Pulmonary artery endothelial cell (primary cell): ENCODE results near the gene PRICKLE3. TPM values are rescaled to one million over a fixed set of nuclear protein-coding genes. Genes with fewer than 3 reads are reported as not detected.

Experiments
- total RNA-seq: library from RNA; depleted of rRNA; stranded (reverse); fragments of >200 nt; gene quantifications from 2 replicates; pipeline ENCODE4 v1.2.3, GENCODE V29; 2014

The PRICKLE3 gene
- total RNA-seq, 1 donor from 2014 or later = 4.7 TPM

Other genes starting within 250 kb of the PRICKLE3 start
- 26.7 and 30.5 TPM in 2 replicates for gene OTUD5, start 228.8 kb downstream of the PRICKLE3 start, total RNA-seq
- 0.13 and 0.32 TPM in 2 replicates for gene KCND1, start 214.5 kb downstream of the PRICKLE3 start, total RNA-seq
- gene GRIPAP1, start 184.1 kb downstream of the PRICKLE3 start, total RNA-seq = 22.9 and 30.0 TPM in 2 replicates
- 21.0 and 29.5 TPM in 2 replicates for gene TFE3, start 143.0 kb downstream of the PRICKLE3 start, total RNA-seq
- 0.42 and 0.66 TPM in 2 replicates for gene CCDC120, start 127.4 kb downstream of the PRICKLE3 start, total RNA-seq
- gene PRAF2, start 112.4 kb downstream of the PRICKLE3 start, total RNA-seq = 4.4 and 5.9 TPM in 2 replicates
- 23.3 and 25.5 TPM in 2 replicates for gene WDR45, start 106.5 kb downstream of the PRICKLE3 start, total RNA-seq
- gene GPKOW, start 62.6 kb downstream of the PRICKLE3 start, total RNA-seq = 27.1 and 29.0 TPM in 2 replicates
- 0.59 and 1.2 TPM in 2 replicates for gene MAGIX, start 23.6 kb downstream of the PRICKLE3 start, total RNA-seq
- 20.7 and 22.4 TPM in 2 replicates for gene PLP2, start 14.5 kb downstream of the PRICKLE3 start, total RNA-seq
- gene SYP, start 13.8 kb upstream of the PRICKLE3 start, total RNA-seq = 0.13 and 0.14 TPM in 2 replicates
- not detected in 2 replicates for gene CACNA1F, start 47.0 kb upstream of the PRICKLE3 start, total RNA-seq
- 12.5 and 12.8 TPM in 2 replicates for gene CCDC22, start 49.1 kb upstream of the PRICKLE3 start, total RNA-seq
- gene FOXP3, start 78.3 kb upstream of the PRICKLE3 start, total RNA-seq = not detected in 2 replicates
- gene PPP1R3F, start 83.4 kb upstream of the PRICKLE3 start, total RNA-seq = 1.5 and 3.1 TPM in 2 replicates
- gene GAGE10, start 117.3 kb upstream of the PRICKLE3 start, total RNA-seq = not detected in 2 replicates
- not detected in 2 replicates for gene GAGE12J, start 135.7 kb upstream of the PRICKLE3 start, total RNA-seq
- gene GAGE13, start 145.2 kb upstream of the PRICKLE3 start, total RNA-seq = not detected in 2 replicates